K562 (cell line): ENCODE results near the gene CFAP251. TPM values are rescaled to one million over a fixed set of nuclear protein-coding genes. Genes with fewer than 3 reads are reported as not detected.
A peak's percentile ranks its signal among the peaks of the same experiment; 100 is the strongest.

Experiments
- CHD2 ChIP-seq: IDR thresholded peaks from 2 replicates; pipeline ENCODE4 v1.6.1; 2011; ENCODE audit warnings: low read depth, low read length
- EP400 ChIP-seq: fragments of 450-650 bp; IDR thresholded peaks from 2 replicates; pipeline ENCODE4 v1.6.1; 2017; ENCODE audit warnings: antibody characterized with exemption, mild to moderate bottlenecking, moderate library complexity
- HSF4 ChIP-seq: fragments of 250-450 bp; sonication (Bioruptor Pico); IDR thresholded peaks from 2 replicates; pipeline ENCODE4 v2.1.2; 2022; ENCODE audit warnings: mild to moderate bottlenecking, moderate library complexity, borderline replicate concordance
- ILK ChIP-seq: fragments of 450-650 bp; IDR thresholded peaks from 2 replicates; pipeline ENCODE4 v1.6.1; 2016; ENCODE audit warnings: missing genetic modification characterization, low read depth, mild to moderate bottlenecking, missing compliant biosample characterization, moderate library complexity, borderline replicate concordance
- NCOA1 ChIP-seq: fragments of 450-650 bp; IDR thresholded peaks from 2 replicates; pipeline ENCODE4 v1.6.1; 2016; ENCODE audit warnings: low read depth
- NFIX ChIP-seq: fragments of 250-450 bp; sonication (Bioruptor Pico); IDR thresholded peaks from 2 replicates; pipeline ENCODE4 v1.4.0; 2020; ENCODE audit warnings: low read depth, mild to moderate bottlenecking, moderate library complexity
- NFXL1 ChIP-seq: fragments of 450-650 bp; formaldehyde crosslinking; IDR thresholded peaks from 2 replicates; pipeline ENCODE4 v1.4.0; 2021; ENCODE audit warnings: mild to moderate bottlenecking
- NR3C1 ChIP-seq: sonication (generic); formaldehyde crosslinking; IDR thresholded peaks from 2 replicates; pipeline ENCODE4 v1.8.1; 2022; ENCODE audit warnings: missing genetic modification reagents
- RUNX1 ChIP-seq: sonication (generic); IDR thresholded peaks from 2 replicates; pipeline ENCODE4 v1.6.1; 2016; ENCODE audit warnings: antibody characterized with exemption, low read depth
- TOE1 ChIP-seq, 2 experiments: fragments of 450-650 bp in 1 of 2; sonication (generic) in 1 of 2; formaldehyde crosslinking in 1 of 2; IDR thresholded peaks; 2 replicates each; pipeline versions ENCODE4 v1.7.1 to v1.8.0; 2016 to 2022; ENCODE audit warnings: borderline replicate concordance in 2 of 2, mild to moderate bottlenecking in 2 of 2, antibody characterized with exemption in 1 of 2, inconsistent platforms in 1 of 2, low read depth in 1 of 2, missing genetic modification reagents in 1 of 2, moderate library complexity in 1 of 2
- U2AF1 ChIP-seq: fragments of 200-400 bp; formaldehyde crosslinking; optimal IDR thresholded peaks from 2 replicates; pipeline ENCODE3; 2017; ENCODE audit warnings: mild to moderate bottlenecking, low read depth, low read length, moderate library complexity
- ZFP30 ChIP-seq: fragments of 250-450 bp; sonication (Bioruptor Pico); IDR thresholded peaks from 2 replicates; pipeline ENCODE4 v1.8.0; 2022; ENCODE audit warnings: moderate library complexity, mild to moderate bottlenecking, inconsistent platforms, borderline replicate concordance
- ZNF212 ChIP-seq: fragments of 450-650 bp; formaldehyde crosslinking; IDR thresholded peaks from 2 replicates; pipeline ENCODE4 v1.4.0; 2020; ENCODE audit warnings: mild to moderate bottlenecking
- ZNF232 ChIP-seq: sonication (generic); formaldehyde crosslinking; IDR thresholded peaks from 2 replicates; pipeline ENCODE4 v1.8.0; 2022; ENCODE audit warnings: mild to moderate bottlenecking, missing genetic modification reagents
- polyA plus RNA-seq, 8 experiments: library from polyadenylated mRNA; depleted of rRNA in 4 of 8; stranded (reverse) in 5 of 8; unstranded in 3 of 8; fragments of >200 nt; fragmentation: Nextera tagmentation in 2 of 8; fragmentation: Illumina TruSeq in 1 of 8; extraction: Ambion mirVana in 2 of 8; extraction: Trizol in 1 of 8; gene quantifications; 2 replicates each; pipeline versions ENCODE4 v1.2.1 to v1.2.3, GENCODE V29; 2011 to 2014; ENCODE audit warnings: inconsistent platforms in 1 of 8, missing spikeins in 1 of 8
- total RNA-seq, 7 experiments: library from RNA; depleted of rRNA in 6 of 7; stranded (reverse); fragments of >200 nt in 6 of 7; fragmentation: Illumina TruSeq in 2 of 7; extraction: Trizol in 2 of 7; gene quantifications; 2 replicates each; pipeline versions ENCODE4 v1.2.1 to v1.2.3, GENCODE V29; 2011 to 2021; ENCODE audit warnings: low replicate concordance in 1 of 7
- TF ChIP-seq, protein P1 (sequence below): fragments of 450-650 bp; IDR thresholded peaks from 2 replicates; pipeline ENCODE4 v1.6.1; 2017; ENCODE audit warnings: mild to moderate bottlenecking, moderate library complexity
- TF ChIP-seq, protein P2 (sequence below), 2 experiments: fragments of 450-650 bp; conservative IDR thresholded peaks; 2 replicates each; pipeline ENCODE4 v1.6.1; 2017; ENCODE audit warnings: mild to moderate bottlenecking in 2 of 2, moderate library complexity in 2 of 2
- TF ChIP-seq, protein P3 (sequence below): fragments of 450-650 bp; formaldehyde crosslinking; IDR thresholded peaks from 2 replicates; pipeline ENCODE4 v1.4.0; 2020; ENCODE audit warnings: mild to moderate bottlenecking
- TF ChIP-seq, protein P4 (sequence below): fragments of 450-650 bp; IDR thresholded peaks from 2 replicates; pipeline ENCODE4 v1.6.1; 2016; ENCODE audit warnings: missing biosample characterization, missing genetic modification characterization
- TF ChIP-seq, protein P5 (sequence below): fragments of 450-650 bp; IDR thresholded peaks from 2 replicates; pipeline ENCODE4 v1.7.1; 2018; ENCODE audit warnings: mild to moderate bottlenecking, low read depth; ENCODE audit not compliant: partially characterized antibody

Gene CFAP251
- total and polyA plus RNA-seq, 9 of the 15 experiments (the other 6 are each of a cell fraction or from before 2014, with no cell fraction given), result 16.6 to 31.0 (median 19.1) TPM

DNA sequence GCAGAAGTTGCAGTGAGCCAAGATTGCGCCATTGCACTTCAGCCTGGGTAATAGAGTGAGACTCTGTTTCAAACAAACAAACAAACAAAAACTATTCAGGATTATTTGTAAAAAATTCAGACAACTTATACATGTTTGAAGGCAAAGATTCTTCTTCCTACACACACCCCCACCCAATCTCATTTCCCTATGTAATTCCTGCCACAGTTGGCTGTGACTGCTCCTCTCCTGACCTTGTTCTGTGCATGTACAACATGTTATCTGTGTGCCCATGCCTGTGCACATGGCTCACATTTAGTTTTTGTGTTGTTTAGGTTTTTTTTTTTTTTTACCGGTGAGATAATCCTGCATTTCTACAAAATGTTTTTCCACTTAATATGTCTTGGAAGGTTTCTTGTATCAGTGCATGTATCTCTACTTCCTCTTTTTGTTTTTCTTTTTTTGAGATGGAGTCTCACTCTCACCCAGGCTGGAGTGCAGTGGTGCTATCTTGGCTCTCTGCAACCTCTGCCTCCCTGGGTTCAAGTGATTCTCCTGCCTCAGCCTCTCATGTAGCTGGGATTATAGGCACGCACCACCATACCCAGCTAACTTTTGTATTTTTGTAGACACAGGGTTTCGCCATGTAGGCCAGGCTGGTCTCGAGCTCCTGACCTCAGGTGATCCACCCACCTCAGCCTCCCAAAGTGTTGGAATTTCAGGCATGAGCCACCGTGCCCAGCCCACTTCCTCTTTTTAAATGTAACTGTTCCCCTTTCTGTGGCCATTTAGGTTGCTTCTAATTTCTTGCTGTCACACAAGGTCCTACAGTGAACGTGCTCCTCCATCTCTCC lies 8.7 kb downstream of the CFAP251 start (continued):
- TF ChIP-seq NCOA1 (no peak), EP400 (peak; percentile 35; the same call in 1 of the 2 replicates), ILK (tag) (no peak), ZNF232 (no peak), HSF4 (CRISPR knock-in tag) (no peak), ZFP30 (CRISPR knock-in tag) (no peak), U2AF1 (no peak), RUNX1 (no peak), ZNF212 (CRISPR knock-in tag) (no peak), CHD2 (no peak), NR3C1 (CRISPR knock-in tag) (no peak), NFIX (CRISPR knock-in tag) (no peak), TOE1 (IDR thresholded peaks at IDR 0.05; ENCODE audit: borderline replicate concordance) (0 out of 2 replicates have a peak, but pooled peaks have one; percentile 35), TOE1 (CRISPR knock-in tag; IDR thresholded peaks at IDR 0.05; ENCODE audit: borderline replicate concordance, low read depth) (no peak), NFXL1 (CRISPR knock-in tag) (no peak)
- TF ChIP-seq, protein P1, sequence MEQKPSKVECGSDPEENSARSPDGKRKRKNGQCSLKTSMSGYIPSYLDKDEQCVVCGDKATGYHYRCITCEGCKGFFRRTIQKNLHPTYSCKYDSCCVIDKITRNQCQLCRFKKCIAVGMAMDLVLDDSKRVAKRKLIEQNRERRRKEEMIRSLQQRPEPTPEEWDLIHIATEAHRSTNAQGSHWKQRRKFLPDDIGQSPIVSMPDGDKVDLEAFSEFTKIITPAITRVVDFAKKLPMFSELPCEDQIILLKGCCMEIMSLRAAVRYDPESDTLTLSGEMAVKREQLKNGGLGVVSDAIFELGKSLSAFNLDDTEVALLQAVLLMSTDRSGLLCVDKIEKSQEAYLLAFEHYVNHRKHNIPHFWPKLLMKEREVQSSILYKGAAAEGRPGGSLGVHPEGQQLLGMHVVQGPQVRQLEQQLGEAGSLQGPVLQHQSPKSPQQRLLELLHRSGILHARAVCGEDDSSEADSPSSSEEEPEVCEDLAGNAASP, result no peak
- TF ChIP-seq, protein P2, sequence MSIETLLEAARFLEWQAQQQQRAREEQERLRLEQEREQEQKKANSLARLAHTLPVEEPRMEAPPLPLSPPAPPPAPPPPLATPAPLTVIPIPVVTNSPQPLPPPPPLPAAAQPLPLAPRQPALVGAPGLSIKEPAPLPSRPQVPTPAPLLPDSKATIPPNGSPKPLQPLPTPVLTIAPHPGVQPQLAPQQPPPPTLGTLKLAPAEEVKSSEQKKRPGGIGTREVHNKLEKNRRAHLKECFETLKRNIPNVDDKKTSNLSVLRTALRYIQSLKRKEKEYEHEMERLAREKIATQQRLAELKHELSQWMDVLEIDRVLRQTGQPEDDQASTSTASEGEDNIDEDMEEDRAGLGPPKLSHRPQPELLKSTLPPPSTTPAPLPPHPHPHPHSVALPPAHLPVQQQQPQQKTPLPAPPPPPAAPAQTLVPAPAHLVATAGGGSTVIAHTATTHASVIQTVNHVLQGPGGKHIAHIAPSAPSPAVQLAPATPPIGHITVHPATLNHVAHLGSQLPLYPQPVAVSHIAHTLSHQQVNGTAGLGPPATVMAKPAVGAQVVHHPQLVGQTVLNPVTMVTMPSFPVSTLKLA (conservative IDR thresholded peaks at IDR 0.05), result peak in 1 of 2 experiments; percentile 37; a peak in 1 of 4 replicates
- TF ChIP-seq, protein P3, sequence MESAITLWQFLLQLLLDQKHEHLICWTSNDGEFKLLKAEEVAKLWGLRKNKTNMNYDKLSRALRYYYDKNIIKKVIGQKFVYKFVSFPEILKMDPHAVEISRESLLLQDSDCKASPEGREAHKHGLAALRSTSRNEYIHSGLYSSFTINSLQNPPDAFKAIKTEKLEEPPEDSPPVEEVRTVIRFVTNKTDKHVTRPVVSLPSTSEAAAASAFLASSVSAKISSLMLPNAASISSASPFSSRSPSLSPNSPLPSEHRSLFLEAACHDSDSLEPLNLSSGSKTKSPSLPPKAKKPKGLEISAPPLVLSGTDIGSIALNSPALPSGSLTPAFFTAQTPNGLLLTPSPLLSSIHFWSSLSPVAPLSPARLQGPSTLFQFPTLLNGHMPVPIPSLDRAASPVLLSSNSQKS, result no peak
- TF ChIP-seq, protein P4, sequence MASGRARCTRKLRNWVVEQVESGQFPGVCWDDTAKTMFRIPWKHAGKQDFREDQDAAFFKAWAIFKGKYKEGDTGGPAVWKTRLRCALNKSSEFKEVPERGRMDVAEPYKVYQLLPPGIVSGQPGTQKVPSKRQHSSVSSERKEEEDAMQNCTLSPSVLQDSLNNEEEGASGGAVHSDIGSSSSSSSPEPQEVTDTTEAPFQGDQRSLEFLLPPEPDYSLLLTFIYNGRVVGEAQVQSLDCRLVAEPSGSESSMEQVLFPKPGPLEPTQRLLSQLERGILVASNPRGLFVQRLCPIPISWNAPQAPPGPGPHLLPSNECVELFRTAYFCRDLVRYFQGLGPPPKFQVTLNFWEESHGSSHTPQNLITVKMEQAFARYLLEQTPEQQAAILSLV (tag), result no peak
- TF ChIP-seq, protein P5, sequence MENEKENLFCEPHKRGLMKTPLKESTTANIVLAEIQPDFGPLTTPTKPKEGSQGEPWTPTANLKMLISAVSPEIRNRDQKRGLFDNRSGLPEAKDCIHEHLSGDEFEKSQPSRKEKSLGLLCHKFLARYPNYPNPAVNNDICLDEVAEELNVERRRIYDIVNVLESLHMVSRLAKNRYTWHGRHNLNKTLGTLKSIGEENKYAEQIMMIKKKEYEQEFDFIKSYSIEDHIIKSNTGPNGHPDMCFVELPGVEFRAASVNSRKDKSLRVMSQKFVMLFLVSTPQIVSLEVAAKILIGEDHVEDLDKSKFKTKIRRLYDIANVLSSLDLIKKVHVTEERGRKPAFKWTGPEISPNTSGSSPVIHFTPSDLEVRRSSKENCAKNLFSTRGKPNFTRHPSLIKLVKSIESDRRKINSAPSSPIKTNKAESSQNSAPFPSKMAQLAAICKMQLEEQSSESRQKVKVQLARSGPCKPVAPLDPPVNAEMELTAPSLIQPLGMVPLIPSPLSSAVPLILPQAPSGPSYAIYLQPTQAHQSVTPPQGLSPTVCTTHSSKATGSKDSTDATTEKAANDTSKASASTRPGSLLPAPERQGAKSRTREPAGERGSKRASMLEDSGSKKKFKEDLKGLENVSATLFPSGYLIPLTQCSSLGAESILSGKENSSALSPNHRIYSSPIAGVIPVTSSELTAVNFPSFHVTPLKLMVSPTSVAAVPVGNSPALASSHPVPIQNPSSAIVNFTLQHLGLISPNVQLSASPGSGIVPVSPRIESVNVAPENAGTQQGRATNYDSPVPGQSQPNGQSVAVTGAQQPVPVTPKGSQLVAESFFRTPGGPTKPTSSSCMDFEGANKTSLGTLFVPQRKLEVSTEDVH, result no peak
